Measurements from ENCODE around the gene KRTAP5-11. TPM values are rescaled to one million over a fixed set of nuclear protein-coding genes. Genes with fewer than 3 reads are reported as not detected.
"Not testable (repeated sequence)": the region's sequence is repeated elsewhere in the genome, so short reads cannot be mapped to it uniquely, and the experiment has no call there.

KRTAP5-11 gene
- total RNA-seq, 1 donor from 2014 or later: not detected

GRCh38 chr11:71543866-71544265 lies 38.8 kb downstream of the KRTAP5-11 start:
- H3K36me3 ChIP-seq: no peaks in the 10 kb centered on the region
- intact Hi-C loops (cut with DNase I): no loop called here
- no peak overlapping the region for H3K27ac ChIP-seq
- no peak overlapping the region for H3K4me3 ChIP-seq
- H3K4me1 ChIP-seq: no peaks in the 10 kb centered on the region
- H3K27me3 ChIP-seq: no peaks in the 10 kb centered on the region
- no peak for TF ChIP-seq POLR2AphosphoS5 (IDR thresholded peaks at IDR 0.05; ENCODE audit: insufficient read depth in 1 of 2, low read depth in 1 of 2)
- TF ChIP-seq POLR2A (IDR thresholded peaks at IDR 0.05): no peak
- no peak for TF ChIP-seq CTCF (IDR thresholded peaks at IDR 0.05)
- no peaks in the 10 kb centered on the region for H3K9me3 ChIP-seq
- no peak for DNase-seq (ENCODE audit: extremely low spot score in 2 of 2)

- Histone ChIP-seq H3K4me3 (no peak overlapping the region), H3K27me3 (no peaks in the 10 kb centered on the region), H3K4me1 (no peaks in the 10 kb centered on the region), H3K36me3 (no peaks in the 10 kb centered on the region), H3K27ac (no peak overlapping the region), H3K9me3 (no peaks in the 10 kb centered on the region)
- no peak for DNase-seq (ENCODE audit: extremely low spot score in 2 of 2)
- intact Hi-C loops (cut with DNase I): no loop called here
- TF ChIP-seq POLR2AphosphoS5 (IDR thresholded peaks at IDR 0.05; ENCODE audit: insufficient read depth in 1 of 2, low read depth in 1 of 2) (no peak), POLR2A (IDR thresholded peaks at IDR 0.05) (no peak), CTCF (IDR thresholded peaks at IDR 0.05) (no peak)
Measured at GRCh38 chr11:71542879-71543777, 39.5 kb downstream of the KRTAP5-11 start.

- Histone ChIP-seq H3K36me3 (no peaks in the 10 kb centered on the region), H3K9me3 (no peaks in the 10 kb centered on the region), H3K4me3 (no peak overlapping the region), H3K4me1 (no peaks in the 10 kb centered on the region), H3K27ac (no peak overlapping the region), H3K27me3 (no peaks in the 10 kb centered on the region)
- DNase-seq (ENCODE audit: extremely low spot score in 2 of 2): no peak
- TF ChIP-seq POLR2A (IDR thresholded peaks at IDR 0.05): no peak
- TF ChIP-seq POLR2AphosphoS5 (IDR thresholded peaks at IDR 0.05; ENCODE audit: insufficient read depth in 1 of 2, low read depth in 1 of 2): no peak
- TF ChIP-seq CTCF (IDR thresholded peaks at IDR 0.05): no peak
- intact Hi-C loops (cut with DNase I): no loop called here
Measured at GRCh38 chr11:71542382-71542781, 40.3 kb downstream of the KRTAP5-11 start.

GRCh38 chr11:71540521-71541304 lies 42.0 kb downstream of the KRTAP5-11 start:
- H3K27me3 ChIP-seq; H3K4me1 ChIP-seq; H3K9me3 ChIP-seq; H3K27ac ChIP-seq; DNase-seq (ENCODE audit: extremely low spot score in 2 of 2); H3K36me3 ChIP-seq; H3K4me3 ChIP-seq; intact Hi-C loops (cut with DNase I): not testable (repeated sequence)

- H3K36me3 ChIP-seq; intact Hi-C loops (cut with DNase I); H3K9me3 ChIP-seq; H3K27ac ChIP-seq; DNase-seq (ENCODE audit: extremely low spot score in 2 of 2); H3K4me1 ChIP-seq; H3K27me3 ChIP-seq; H3K4me3 ChIP-seq: not testable (repeated sequence)
Measured at GRCh38 chr11:71539971-71540370, 42.7 kb downstream of the KRTAP5-11 start.

GRCh38 chr11:71539017-71539416 lies 43.7 kb downstream of the KRTAP5-11 start:
- no peaks in the 10 kb centered on the region for H3K4me1 ChIP-seq
- no peaks in the 10 kb centered on the region for H3K36me3 ChIP-seq
- no peak overlapping the region for H3K27ac ChIP-seq
- intact Hi-C loops (cut with DNase I): no loop called here
- no peak for TF ChIP-seq POLR2AphosphoS5 (IDR thresholded peaks at IDR 0.05; ENCODE audit: insufficient read depth in 1 of 2, low read depth in 1 of 2)
- no peak for TF ChIP-seq POLR2A (IDR thresholded peaks at IDR 0.05)
- TF ChIP-seq CTCF (IDR thresholded peaks at IDR 0.05): no peak
- DNase-seq (ENCODE audit: extremely low spot score in 2 of 2): no peak
- H3K4me3 ChIP-seq: no peak overlapping the region
- no peaks in the 10 kb centered on the region for H3K9me3 ChIP-seq
- H3K27me3 ChIP-seq: no peaks in the 10 kb centered on the region
